IMR-90 (cell line): ENCODE measurements around the gene SLC4A1.

Experiments used
- POLR2A ChIP-seq: IDR thresholded peaks from 2 replicates; pipeline ENCODE4 v1.6.1; 2012; ENCODE audit warnings: mild to moderate bottlenecking, low read depth, low read length
- TF ChIP-seq, protein P1 (sequence below): conservative IDR thresholded peaks from 2 replicates; pipeline ENCODE4 v1.5.1; 2012; ENCODE audit warnings: mild to moderate bottlenecking, low read depth, low read length, improper control_type of control experiment

DNA sequence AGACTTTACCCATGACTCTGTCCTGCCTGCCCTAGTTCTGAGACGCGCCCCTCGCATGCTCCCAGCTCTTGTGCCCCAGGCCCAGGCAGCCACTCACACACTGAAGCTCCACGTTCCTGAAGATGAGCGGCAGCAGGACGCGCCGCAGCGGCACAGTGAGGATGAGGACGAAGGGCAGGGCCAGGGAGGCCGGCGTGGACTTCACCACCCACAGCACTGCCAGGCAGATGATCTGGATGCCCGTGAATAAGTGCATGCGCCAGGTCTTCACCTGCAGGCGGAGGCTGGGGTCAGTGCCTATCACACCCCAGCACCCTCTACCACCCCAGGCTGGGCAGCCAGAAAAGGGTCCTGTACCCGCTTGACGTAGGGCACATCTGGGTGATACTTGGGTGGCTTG is 16.9 kb downstream of the SLC4A1 start:
- TF ChIP-seq, protein P1, sequence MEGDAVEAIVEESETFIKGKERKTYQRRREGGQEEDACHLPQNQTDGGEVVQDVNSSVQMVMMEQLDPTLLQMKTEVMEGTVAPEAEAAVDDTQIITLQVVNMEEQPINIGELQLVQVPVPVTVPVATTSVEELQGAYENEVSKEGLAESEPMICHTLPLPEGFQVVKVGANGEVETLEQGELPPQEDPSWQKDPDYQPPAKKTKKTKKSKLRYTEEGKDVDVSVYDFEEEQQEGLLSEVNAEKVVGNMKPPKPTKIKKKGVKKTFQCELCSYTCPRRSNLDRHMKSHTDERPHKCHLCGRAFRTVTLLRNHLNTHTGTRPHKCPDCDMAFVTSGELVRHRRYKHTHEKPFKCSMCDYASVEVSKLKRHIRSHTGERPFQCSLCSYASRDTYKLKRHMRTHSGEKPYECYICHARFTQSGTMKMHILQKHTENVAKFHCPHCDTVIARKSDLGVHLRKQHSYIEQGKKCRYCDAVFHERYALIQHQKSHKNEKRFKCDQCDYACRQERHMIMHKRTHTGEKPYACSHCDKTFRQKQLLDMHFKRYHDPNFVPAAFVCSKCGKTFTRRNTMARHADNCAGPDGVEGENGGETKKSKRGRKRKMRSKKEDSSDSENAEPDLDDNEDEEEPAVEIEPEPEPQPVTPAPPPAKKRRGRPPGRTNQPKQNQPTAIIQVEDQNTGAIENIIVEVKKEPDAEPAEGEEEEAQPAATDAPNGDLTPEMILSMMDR: no peak
- TF ChIP-seq POLR2A: no peak
